ENCODE results near the gene CPNE1.

Gene CPNE1

GRCh38 chr20:35600176-35600992, 64.3 kb downstream of the CPNE1 start:
- DNase-seq (ENCODE audit: low spot score), result peak; percentile 2

- no peak for DNase-seq (ENCODE audit: low spot score)
Observed at GRCh38 chr20:35599776-35600120, 65.0 kb downstream of the CPNE1 start.

- peak; percentile 2 for DNase-seq (ENCODE audit: low spot score)
Observed at GRCh38 chr20:35598899-35599775, 65.6 kb downstream of the CPNE1 start.

- peak; percentile 2 for DNase-seq (ENCODE audit: low spot score)
Observed at GRCh38 chr20:35598476-35598875, 66.2 kb downstream of the CPNE1 start.

GRCh38 chr20:35597186-35597585, 67.5 kb downstream of the CPNE1 start:
- no peak for DNase-seq (ENCODE audit: low spot score)

- peak; percentile 0 for DNase-seq (ENCODE audit: low spot score)
Observed at GRCh38 chr20:35595901-35596300, 68.8 kb downstream of the CPNE1 start.

- DNase-seq (ENCODE audit: low spot score), result no peak
Observed at GRCh38 chr20:35595456-35595855, 69.2 kb downstream of the CPNE1 start.

- no peak for DNase-seq (ENCODE audit: low spot score)
Observed at GRCh38 chr20:35592339-35592974, 72.2 kb downstream of the CPNE1 start.

GRCh38 chr20:35588397-35588796, 76.3 kb downstream of the CPNE1 start:
- no peak for DNase-seq (ENCODE audit: low spot score)

- DNase-seq (ENCODE audit: low spot score), result no peak
Observed at GRCh38 chr20:35587436-35587835, 77.3 kb downstream of the CPNE1 start.

GRCh38 chr20:35586751-35587425, 77.8 kb downstream of the CPNE1 start:
- peak; percentile 1 for DNase-seq (ENCODE audit: low spot score)

- DNase-seq (ENCODE audit: low spot score), result no peak
Observed at GRCh38 chr20:35583636-35584560, 80.8 kb downstream of the CPNE1 start.

GRCh38 chr20:35582741-35583404, 81.8 kb downstream of the CPNE1 start:
- DNase-seq (ENCODE audit: low spot score), result no peak

- no peak for DNase-seq (ENCODE audit: low spot score)
Observed at GRCh38 chr20:35582131-35582530, 82.6 kb downstream of the CPNE1 start.

GRCh38 chr20:35579196-35579595, 85.5 kb downstream of the CPNE1 start:
- DNase-seq (ENCODE audit: low spot score), result no peak

GRCh38 chr20:35578469-35578868, 86.2 kb downstream of the CPNE1 start:
- no peak for DNase-seq (ENCODE audit: low spot score)

- DNase-seq (ENCODE audit: low spot score), result no peak
Observed at GRCh38 chr20:35576816-35577215, 87.9 kb downstream of the CPNE1 start.

Data from GM03348 (cell line).